H9 (cell line): ENCODE results near the gene APLP2. TPM values are rescaled to one million over a fixed set of nuclear protein-coding genes. Genes with fewer than 3 reads are reported as not detected.

Experiments used
- DNase-seq: peaks from one replicate; pipeline ENCODE4 v3.0.0-alpha.2; 2017
- H2AFZ ChIP-seq: one replicate; pipeline ENCODE4 v1.6.1; 2013; ENCODE audit warnings: mild to moderate bottlenecking, low read length, control low read depth, moderate library complexity
- H2AK5ac ChIP-seq: 2 replicates; pipeline ENCODE4 v1.6.1; 2013; ENCODE audit warnings: low read length, control low read depth, mixed read lengths; ENCODE audit not compliant: insufficient read length
- H2BK120ac ChIP-seq: one replicate; pipeline ENCODE4 v1.6.1; 2013; ENCODE audit warnings: low read depth, mild to moderate bottlenecking, low read length, control low read depth, inconsistent platforms; ENCODE audit not compliant: poor library complexity, severe bottlenecking
- H2BK12ac ChIP-seq: 2 replicates; pipeline ENCODE4 v1.6.1; 2013; ENCODE audit warnings: low read length, control low read depth, mixed read lengths, low read depth; ENCODE audit not compliant: insufficient read length
- H2BK15ac ChIP-seq: 2 replicates; pipeline ENCODE4 v1.6.1; 2013; ENCODE audit warnings: low read depth, low read length, control low read depth
- H2BK20ac ChIP-seq: one replicate; pipeline ENCODE4 v1.6.1; 2013; ENCODE audit warnings: low read depth, mild to moderate bottlenecking, low read length, control low read depth, inconsistent platforms; ENCODE audit not compliant: poor library complexity, severe bottlenecking
- H2BK5ac ChIP-seq: 2 replicates; pipeline ENCODE4 v1.6.1; 2013; ENCODE audit warnings: low read length, control low read depth, mixed read lengths; ENCODE audit not compliant: insufficient read length
- H3K14ac ChIP-seq: 2 replicates; pipeline ENCODE4 v1.6.1; 2013; ENCODE audit warnings: low read length, control low read depth; ENCODE audit not compliant: insufficient read depth
- H3K18ac ChIP-seq: 2 replicates; pipeline ENCODE4 v1.6.1; 2013; ENCODE audit warnings: low read depth, mild to moderate bottlenecking, mixed read lengths, low read length, control low read depth; ENCODE audit not compliant: insufficient read length
- H3K23ac ChIP-seq: 2 replicates; pipeline ENCODE4 v1.6.1; 2013; ENCODE audit warnings: low read length, control low read depth, mixed read lengths, low read depth; ENCODE audit not compliant: insufficient read length
- H3K23me2 ChIP-seq: 2 replicates; pipeline ENCODE4 v1.6.1; 2013; ENCODE audit warnings: low read depth, mild to moderate bottlenecking, mixed read lengths, low read length, control low read depth; ENCODE audit not compliant: insufficient read length, poor library complexity, severe bottlenecking
- H3K27ac ChIP-seq: 2 replicates; pipeline ENCODE4 v1.5.1; 2013; ENCODE audit warnings: low read length, control low read depth, mixed read lengths, low read depth; ENCODE audit not compliant: insufficient read length
- H3K27me3 ChIP-seq: 2 replicates; pipeline ENCODE4 v1.6.1; 2013; ENCODE audit warnings: low read length, control low read depth, inconsistent platforms; ENCODE audit not compliant: insufficient read depth
- H3K4ac ChIP-seq: 2 replicates; pipeline ENCODE4 v1.6.1; 2013; ENCODE audit warnings: low read depth, mild to moderate bottlenecking, control low read depth, inconsistent platforms, low read length, moderate library complexity
- H3K4me1 ChIP-seq: 2 replicates; pipeline ENCODE4 v1.6.1; 2013; ENCODE audit warnings: low read length, control low read depth, inconsistent platforms; ENCODE audit not compliant: insufficient read depth
- H3K4me2 ChIP-seq: 2 replicates; pipeline ENCODE4 v1.6.1; 2013; ENCODE audit warnings: low read length, control low read depth, mixed read lengths; ENCODE audit not compliant: insufficient read length, insufficient read depth
- H3K56ac ChIP-seq: 2 replicates; pipeline ENCODE4 v1.6.1; 2013; ENCODE audit warnings: low read depth, mild to moderate bottlenecking, mixed read lengths, low read length, control low read depth; ENCODE audit not compliant: insufficient read length
- H3K79me1 ChIP-seq: 2 replicates; pipeline ENCODE4 v1.6.1; 2013; ENCODE audit warnings: low read depth, mild to moderate bottlenecking, moderate library complexity, low read length, control low read depth, inconsistent platforms; ENCODE audit not compliant: insufficient read depth, poor library complexity, severe bottlenecking
- H3K79me2 ChIP-seq: 2 replicates; pipeline ENCODE4 v1.6.1; 2013; ENCODE audit warnings: low read length, control low read depth, inconsistent platforms; ENCODE audit not compliant: insufficient read depth
- H3K9ac ChIP-seq: 2 replicates; pipeline ENCODE4 v1.6.1; 2013; ENCODE audit warnings: low read length, control low read depth, mixed read lengths; ENCODE audit not compliant: insufficient read length; ENCODE audit errors: extremely low read depth
- H3K9me3 ChIP-seq: one replicate; pipeline ENCODE4 v1.6.1; 2013; ENCODE audit warnings: low read depth, low read length, inconsistent platforms; ENCODE audit not compliant: control insufficient read depth
- H3T11ph ChIP-seq: one replicate; pipeline ENCODE4 v1.6.1; 2013; ENCODE audit warnings: mild to moderate bottlenecking, low read length, control low read depth, inconsistent platforms
- H4K20me1 ChIP-seq: one replicate; pipeline ENCODE4 v1.6.1; 2013; ENCODE audit not compliant: control insufficient read depth, insufficient read length, insufficient read depth
- H4K5ac ChIP-seq: 2 replicates; pipeline ENCODE4 v1.6.1; 2013; ENCODE audit warnings: low read depth, mild to moderate bottlenecking, mixed read lengths, low read length, control low read depth; ENCODE audit not compliant: insufficient read length
- H4K8ac ChIP-seq: replicated peaks from 2 replicates; pipeline ENCODE4 v1.6.1; 2013; ENCODE audit warnings: low read length, control low read depth, mixed read lengths, low read depth; ENCODE audit not compliant: insufficient read length
- H4K91ac ChIP-seq: 2 replicates; pipeline ENCODE4 v1.6.1; 2013; ENCODE audit warnings: low read depth, mild to moderate bottlenecking, moderate library complexity, mixed read lengths, low read length, control low read depth; ENCODE audit not compliant: insufficient read length
- H3K27ac Mint-ChIP-seq, 3 experiments: 2 replicates in 2 of 3; 3 replicates in 1 of 3; pipeline ENCODE4 v1.8.0; 2020 to 2021; ENCODE audit warnings: mixed read lengths in 3 of 3, mild to moderate bottlenecking in 1 of 3, moderate library complexity in 1 of 3
- H3K27me3 Mint-ChIP-seq: 2 replicates; pipeline ENCODE4 v1.8.0; 2021; ENCODE audit warnings: low read depth, mild to moderate bottlenecking, moderate library complexity, mixed read lengths
- H3K36me3 Mint-ChIP-seq, 3 experiments: 2 replicates in 2 of 3; 3 replicates in 1 of 3; pipeline ENCODE4 v1.8.0; 2020 to 2021; ENCODE audit warnings: low read depth in 3 of 3, mixed read lengths in 3 of 3; ENCODE audit not compliant: insufficient read depth in 1 of 3
- H3K4me1 Mint-ChIP-seq, 2 experiments: 2 replicates each; pipeline ENCODE4 v1.8.0; 2020; ENCODE audit warnings: mixed read lengths in 2 of 2
- H3K4me3 Mint-ChIP-seq, 2 experiments: 2 replicates in 1 of 2; 3 replicates in 1 of 2; pipeline ENCODE4 v1.8.0; 2020 to 2021; ENCODE audit warnings: mild to moderate bottlenecking in 2 of 2, mixed read lengths in 2 of 2, moderate library complexity in 1 of 2
- H3K9me3 Mint-ChIP-seq, 2 experiments: 2 replicates in 1 of 2; 3 replicates in 1 of 2; pipeline ENCODE4 v1.8.0; 2020; ENCODE audit warnings: mild to moderate bottlenecking in 2 of 2, mixed read lengths in 2 of 2, moderate library complexity in 1 of 2
- WGBS: extraction: QIAGEN DNeasy Blood & Tissue Kit; methylation state at CpG from one replicate; pipeline ENCODE4 v1.1.7; 2013; ENCODE audit warnings: missing lambda C conversion rate, low lambda C conversion rate, mixed read lengths; ENCODE audit not compliant: insufficient read length; ENCODE audit errors: extremely low coverage; 5-methylcytosine and 5-hydroxymethylcytosine counted together
- total RNA-seq: library from RNA; stranded (reverse); gene quantifications from 2 replicates; pipeline ENCODE4 v1.2.1, GENCODE V29; 2021
- TF ChIP-seq, protein P1 (sequence below): fragments of 200-600 bp; sonication (generic); conservative IDR thresholded peaks from 3 replicates; pipeline ENCODE4 v1.8.0; 2021; ENCODE audit warnings: antibody characterized with exemption, mild to moderate bottlenecking

Gene APLP2
- total RNA-seq, 1 experiment from 2014 or later = 328 TPM

- WGBS = no CpG with 5 or more reads among the region's 4 CpGs
- H3K23me2 ChIP-seq = peaks cover 10% of the 10 kb centered on the region
- no peak overlapping the region for H3K18ac ChIP-seq
- no peak overlapping the region for H2BK15ac ChIP-seq
- no peak overlapping the region for H3K27ac ChIP-seq
- no peaks in the 10 kb centered on the region for H3K79me1 ChIP-seq
- DNase-seq = no peak
- Mint-ChIP-seq H3K4me1 (peaks cover 21 to 24% of the 10 kb centered on the region in 2 experiments), H3K36me3 (no peaks in the 10 kb centered on the region), H3K9me3 (no peaks in the 10 kb centered on the region), H3K27ac (no peak overlapping the region), H3K4me3 (no peak overlapping the region), H3K27me3 (peaks cover 33% of the 10 kb centered on the region)
- no peak overlapping the region for H2BK12ac ChIP-seq
- H3K79me2 ChIP-seq = no peaks in the 10 kb centered on the region
- H3K4me2 ChIP-seq = no peak overlapping the region
- H3K27me3 ChIP-seq = no peaks in the 10 kb centered on the region; the same call in 1 of the 2 replicates
- H3K4me1 ChIP-seq = no peaks in the 10 kb centered on the region
- no peak overlapping the region for H3K23ac ChIP-seq
- H3K56ac ChIP-seq = no peak overlapping the region
- H3T11ph ChIP-seq = no peak overlapping the region
- H2BK5ac ChIP-seq = no peak overlapping the region
- no peak overlapping the region for H3K4ac ChIP-seq
- H2AFZ ChIP-seq = no peak overlapping the region
- no peaks in the 10 kb centered on the region for H3K9me3 ChIP-seq
- H2BK20ac ChIP-seq = no peak overlapping the region
- H2BK120ac ChIP-seq = no peak overlapping the region
- H4K20me1 ChIP-seq = no peaks in the 10 kb centered on the region
- no peak overlapping the region for H4K5ac ChIP-seq
- H3K9ac ChIP-seq = no peak overlapping the region
- H4K91ac ChIP-seq = no peak overlapping the region
- H2AK5ac ChIP-seq = no peak overlapping the region
- H4K8ac ChIP-seq = no peak overlapping the region
- TF ChIP-seq, protein P1, sequence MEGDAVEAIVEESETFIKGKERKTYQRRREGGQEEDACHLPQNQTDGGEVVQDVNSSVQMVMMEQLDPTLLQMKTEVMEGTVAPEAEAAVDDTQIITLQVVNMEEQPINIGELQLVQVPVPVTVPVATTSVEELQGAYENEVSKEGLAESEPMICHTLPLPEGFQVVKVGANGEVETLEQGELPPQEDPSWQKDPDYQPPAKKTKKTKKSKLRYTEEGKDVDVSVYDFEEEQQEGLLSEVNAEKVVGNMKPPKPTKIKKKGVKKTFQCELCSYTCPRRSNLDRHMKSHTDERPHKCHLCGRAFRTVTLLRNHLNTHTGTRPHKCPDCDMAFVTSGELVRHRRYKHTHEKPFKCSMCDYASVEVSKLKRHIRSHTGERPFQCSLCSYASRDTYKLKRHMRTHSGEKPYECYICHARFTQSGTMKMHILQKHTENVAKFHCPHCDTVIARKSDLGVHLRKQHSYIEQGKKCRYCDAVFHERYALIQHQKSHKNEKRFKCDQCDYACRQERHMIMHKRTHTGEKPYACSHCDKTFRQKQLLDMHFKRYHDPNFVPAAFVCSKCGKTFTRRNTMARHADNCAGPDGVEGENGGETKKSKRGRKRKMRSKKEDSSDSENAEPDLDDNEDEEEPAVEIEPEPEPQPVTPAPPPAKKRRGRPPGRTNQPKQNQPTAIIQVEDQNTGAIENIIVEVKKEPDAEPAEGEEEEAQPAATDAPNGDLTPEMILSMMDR = no peak
- H3K14ac ChIP-seq = no peak overlapping the region
Measured at GRCh38 chr11:130064596-130064995, 5.1 kb upstream of the APLP2 start.
